Duodenal mucosa (tissue), 2 donors: ENCODE results near the gene MEIKIN.

ENCODE experiments used
- H3K27ac ChIP-seq: one replicate; pipeline ENCODE4 v1.7.0; 2013; ENCODE audit warnings: low read depth, low read length
- H3K27me3 ChIP-seq, 2 donors: one replicate each; pipeline ENCODE4 v1.7.0; 2013; ENCODE audit warnings: low read length in 2 of 2, control low read depth in 1 of 2; ENCODE audit not compliant: insufficient read depth in 2 of 2, control insufficient read depth in 1 of 2
- H3K36me3 ChIP-seq, 2 donors: one replicate each; pipeline ENCODE4 v1.7.0; 2013; ENCODE audit warnings: low read length in 2 of 2, control low read depth in 1 of 2; ENCODE audit not compliant: insufficient read depth in 2 of 2, control insufficient read depth in 1 of 2
- H3K4me1 ChIP-seq, 2 donors: one replicate each; pipeline ENCODE4 v1.7.0; 2013; ENCODE audit warnings: low read length in 2 of 2, control low read depth in 1 of 2; ENCODE audit not compliant: insufficient read depth in 2 of 2, control insufficient read depth in 1 of 2
- H3K4me3 ChIP-seq, 2 donors: one replicate each; pipeline ENCODE4 v1.7.0; 2013; ENCODE audit warnings: low read length in 2 of 2, low read depth in 1 of 2
- H3K9ac ChIP-seq, 2 donors: one replicate each; pipeline ENCODE4 v1.7.0; 2013; ENCODE audit warnings: low read length in 2 of 2, low read depth in 1 of 2
- H3K9me3 ChIP-seq, 2 donors: one replicate each; pipeline ENCODE4 v1.7.0; 2013; ENCODE audit warnings: low read length in 2 of 2, control low read depth in 1 of 2; ENCODE audit not compliant: control insufficient read depth in 1 of 2

MEIKIN gene

GRCh38 chr5:131974622-131974955, 29.1 kb upstream of the MEIKIN start:
- H3K27ac ChIP-seq, result no peak overlapping the region
- no peaks in the 10 kb centered on the region for H3K9me3 ChIP-seq
- peak overlapping the region in 1 of 2 donors; percentile 8 for H3K4me3 ChIP-seq
- H3K9ac ChIP-seq, result no peak overlapping the region
- H3K4me1 ChIP-seq, result no peaks in the 10 kb centered on the region
- no peaks in the 10 kb centered on the region for H3K36me3 ChIP-seq
- no peaks in the 10 kb centered on the region for H3K27me3 ChIP-seq

- H3K4me1 ChIP-seq, result no peaks in the 10 kb centered on the region
- no peaks in the 10 kb centered on the region for H3K27me3 ChIP-seq
- no peaks in the 10 kb centered on the region for H3K9me3 ChIP-seq
- H3K27ac ChIP-seq, result no peak overlapping the region
- H3K36me3 ChIP-seq, result no peaks in the 10 kb centered on the region
- no peak overlapping the region for H3K9ac ChIP-seq
- H3K4me3 ChIP-seq, result no peak overlapping the region
These were observed 28.6 kb upstream of the MEIKIN start for GRCh38 chr5:131974016-131974415.

GRCh38 chr5:131973089-131973712, 27.7 kb upstream of the MEIKIN start:
- no peak overlapping the region for H3K27ac ChIP-seq
- no peaks in the 10 kb centered on the region for H3K27me3 ChIP-seq
- H3K9ac ChIP-seq, result no peak overlapping the region
- H3K4me1 ChIP-seq, result no peaks in the 10 kb centered on the region
- H3K4me3 ChIP-seq, result no peak overlapping the region
- no peaks in the 10 kb centered on the region for H3K9me3 ChIP-seq
- no peaks in the 10 kb centered on the region for H3K36me3 ChIP-seq

- H3K9ac ChIP-seq, result no peak overlapping the region
- no peaks in the 10 kb centered on the region for H3K9me3 ChIP-seq
- H3K4me1 ChIP-seq, result no peaks in the 10 kb centered on the region
- no peaks in the 10 kb centered on the region for H3K27me3 ChIP-seq
- no peaks in the 10 kb centered on the region for H3K36me3 ChIP-seq
- H3K4me3 ChIP-seq, result no peak overlapping the region
- H3K27ac ChIP-seq, result no peak overlapping the region
These were observed 23.0 kb upstream of the MEIKIN start for GRCh38 chr5:131968396-131968954.

GRCh38 chr5:131966551-131966950, 21.1 kb upstream of the MEIKIN start:
- Histone ChIP-seq H3K4me3 (no peak overlapping the region), H3K36me3 (no peaks in the 10 kb centered on the region), H3K27me3 (no peaks in the 10 kb centered on the region), H3K9ac (no peak overlapping the region), H3K4me1 (no peaks in the 10 kb centered on the region), H3K9me3 (no peaks in the 10 kb centered on the region), H3K27ac (no peak overlapping the region)

GRCh38 chr5:131965826-131966415, 20.5 kb upstream of the MEIKIN start:
- Histone ChIP-seq H3K4me1 (no peaks in the 10 kb centered on the region), H3K4me3 (no peak overlapping the region), H3K9me3 (no peaks in the 10 kb centered on the region), H3K27me3 (no peaks in the 10 kb centered on the region), H3K36me3 (no peaks in the 10 kb centered on the region), H3K9ac (no peak overlapping the region), H3K27ac (no peak overlapping the region)

GRCh38 chr5:131959906-131960305, 14.4 kb upstream of the MEIKIN start:
- no peak overlapping the region for H3K4me3 ChIP-seq
- no peak overlapping the region for H3K9ac ChIP-seq
- no peaks in the 10 kb centered on the region for H3K36me3 ChIP-seq
- H3K27ac ChIP-seq, result no peak overlapping the region
- H3K27me3 ChIP-seq, result no peaks in the 10 kb centered on the region
- H3K4me1 ChIP-seq, result no peaks in the 10 kb centered on the region
- no peaks in the 10 kb centered on the region for H3K9me3 ChIP-seq

GRCh38 chr5:131959136-131959535, 13.7 kb upstream of the MEIKIN start:
- H3K36me3 ChIP-seq, result no peaks in the 10 kb centered on the region

GRCh38 chr5:131957721-131958441, 12.4 kb upstream of the MEIKIN start:
- H3K36me3 ChIP-seq, result no peaks in the 10 kb centered on the region
- H3K27ac ChIP-seq, result no peak overlapping the region

More at GRCh38 chr5:131959136-131959535, 13.7 kb upstream of the MEIKIN start:
- Histone ChIP-seq H3K27me3 (no peaks in the 10 kb centered on the region), H3K9me3 (no peaks in the 10 kb centered on the region), H3K4me3 (no peak overlapping the region), H3K27ac (no peak overlapping the region), H3K4me1 (no peaks in the 10 kb centered on the region), H3K9ac (no peak overlapping the region)

GRCh38 chr5:131953969-131954368, 8.5 kb upstream of the MEIKIN start:
- H3K27ac ChIP-seq, result no peak overlapping the region
- H3K4me3 ChIP-seq, result no peak overlapping the region
- no peaks in the 10 kb centered on the region for H3K4me1 ChIP-seq
- no peak overlapping the region for H3K9ac ChIP-seq
- H3K27me3 ChIP-seq, result no peaks in the 10 kb centered on the region
- H3K36me3 ChIP-seq, result no peaks in the 10 kb centered on the region
- no peaks in the 10 kb centered on the region for H3K9me3 ChIP-seq

More at GRCh38 chr5:131957721-131958441, 12.4 kb upstream of the MEIKIN start:
- H3K9ac ChIP-seq, result no peak overlapping the region
- H3K4me3 ChIP-seq, result no peak overlapping the region
- H3K9me3 ChIP-seq, result no peaks in the 10 kb centered on the region
- H3K27me3 ChIP-seq, result no peaks in the 10 kb centered on the region
- no peaks in the 10 kb centered on the region for H3K4me1 ChIP-seq
